PC-3 (cell line): ENCODE measurements around the gene ATXN10. TPM values are rescaled to one million over a fixed set of nuclear protein-coding genes. Genes with fewer than 3 reads are reported as not detected.

Source experiments
- ATAC-seq: fragments of 200-7000 bp; cut with Tn5 transposase; 2 replicates; pipeline ENCODE4 v1.9.1; 2020; ENCODE audit warnings: mild to moderate bottlenecking, moderate library complexity
- BruUV-seq: library from RNA; stranded (reverse); fragments of 400-500 nt; replicated peaks from 2 replicates; lab custom pipeline; 2021; lab: Mats Ljungman, UMichigan
- CTCF ChIA-PET: fragments of 300-600 bp; sonication (Branson Sonifier 250); formaldehyde crosslinking; loops from one replicate; lab custom pipeline; 2022; ENCODE audit warnings: antibody characterized with exemption; lab: Charles Lee
- POLR2A ChIA-PET: fragments of 300-600 bp; sonication (Branson Sonifier 250); formaldehyde crosslinking; loops from one replicate; lab custom pipeline; 2022; ENCODE audit warnings: antibody characterized with exemption; ENCODE audit not compliant: unreplicated experiment; lab: Charles Lee
- DNase-seq: peaks from one replicate; pipeline ENCODE4 v3.0.0-alpha.2; 2015
- H2AFZ ChIP-seq: fragments of 300-600 bp; sonication (generic); 2 replicates; pipeline ENCODE4 v1.6.0; 2016; ENCODE audit warnings: antibody characterized with exemption, low read length
- H3F3A ChIP-seq: fragments of 300-600 bp; sonication (generic); one replicate; pipeline ENCODE4 v1.6.0; 2017; ENCODE audit warnings: antibody characterized with exemption, low read length, control low read depth, mild to moderate bottlenecking; ENCODE audit not compliant: unreplicated experiment
- H3K27ac ChIP-seq: fragments of 300-600 bp; sonication (generic); 2 replicates; pipeline ENCODE4 v1.5.1; 2016; ENCODE audit warnings: mild to moderate bottlenecking, low read length
- H3K27me3 ChIP-seq: fragments of 300-600 bp; sonication (generic); 2 replicates; pipeline ENCODE4 v1.6.1; 2016; ENCODE audit warnings: low read length, mixed read lengths
- H3K36me3 ChIP-seq: fragments of 300-600 bp; sonication (generic); 2 replicates; pipeline ENCODE4 v1.6.1; 2016; ENCODE audit warnings: low read depth, mixed run types, low read length, mixed read lengths
- H3K4me1 ChIP-seq: fragments of 300-600 bp; sonication (generic); 2 replicates; pipeline ENCODE4 v1.5.1; 2016; ENCODE audit warnings: low read length; ENCODE audit not compliant: insufficient read depth
- H3K4me2 ChIP-seq: fragments of 300-600 bp; sonication (generic); 2 replicates; pipeline ENCODE4 v1.6.0; 2016; ENCODE audit warnings: low read length
- H3K4me3 ChIP-seq: fragments of 300-600 bp; sonication (generic); 2 replicates; pipeline ENCODE4 v1.5.1; 2016; ENCODE audit warnings: mild to moderate bottlenecking, low read length, mixed read lengths
- H3K79me2 ChIP-seq: fragments of 300-600 bp; sonication (generic); 2 replicates; pipeline ENCODE4 v1.6.1; 2017; ENCODE audit warnings: low read length, mixed read lengths
- H3K9ac ChIP-seq: fragments of 300-600 bp; sonication (generic); 2 replicates; pipeline ENCODE4 v1.6.0; 2016; ENCODE audit warnings: mild to moderate bottlenecking, low read length
- H3K9me2 ChIP-seq: fragments of 300-600 bp; sonication (generic); replicated peaks from 2 replicates; pipeline ENCODE4 v1.6.1; 2016; ENCODE audit warnings: mixed run types, low read length, mixed read lengths
- H3K9me3 ChIP-seq: fragments of 300-600 bp; sonication (generic); 2 replicates; pipeline ENCODE4 v1.6.1; 2016; ENCODE audit warnings: low read length, mixed read lengths
- H4K20me1 ChIP-seq: fragments of 300-600 bp; sonication (generic); 2 replicates; pipeline ENCODE4 v1.6.1; 2016; ENCODE audit warnings: low read length, mixed read lengths
- EZH2 ChIP-seq: fragments of 300-600 bp; sonication (generic); IDR thresholded peaks from one replicate; pipeline ENCODE4 v1.6.1; 2017; ENCODE audit warnings: antibody characterized with exemption, mild to moderate bottlenecking, low read length; ENCODE audit not compliant: unreplicated experiment
- EZH2phosphoT487 ChIP-seq: fragments of 300-600 bp; sonication (generic); IDR thresholded peaks from 2 replicates; pipeline ENCODE4 v1.6.1; 2018; ENCODE audit warnings: mild to moderate bottlenecking, antibody characterized with exemption, low read length, borderline replicate concordance
- intact Hi-C: fragments of 100-400 bp; cut with micrococcal nuclease; formaldehyde crosslinking; loops from 2 replicates; pipeline ENCODE4 v1.9.0; 2023
- total RNA-seq: library from RNA; depleted of rRNA; stranded (reverse); fragments of >200 nt; gene quantifications from 2 replicates; pipeline ENCODE4 v1.2.3, GENCODE V29; 2014
- TF ChIP-seq, protein P1 (sequence below): fragments of 300-600 bp; sonication (generic); conservative IDR thresholded peaks from 2 replicates; pipeline ENCODE4 v1.5.1; 2017; ENCODE audit warnings: antibody characterized with exemption, low read depth, mild to moderate bottlenecking, low read length

ATXN10 gene
- total RNA-seq, 1 experiment from 2014 or later: 40.6 TPM

DNA sequence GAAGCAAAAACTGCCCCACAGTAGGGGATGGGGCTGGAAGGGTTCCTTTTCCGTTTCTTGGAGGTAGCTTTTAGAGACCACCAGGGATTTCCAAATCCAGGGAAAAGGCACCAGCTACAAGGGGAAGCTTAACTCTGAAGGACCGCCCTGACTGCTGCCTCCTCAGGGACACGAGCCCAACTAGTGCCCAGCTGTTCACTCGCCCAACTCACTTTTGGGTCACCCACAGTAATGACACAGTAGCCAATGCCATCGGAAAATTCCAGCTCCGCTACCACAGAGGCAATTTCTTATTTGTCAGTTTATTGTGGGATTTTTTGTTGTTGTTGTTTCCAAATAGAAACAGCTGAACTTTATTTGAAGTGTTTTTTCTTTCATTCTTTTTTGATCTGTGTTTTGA, 141.3 kb downstream of the ATXN10 start:
- H3K27ac ChIP-seq: no peak overlapping the region
- no peak overlapping the region for H3K4me2 ChIP-seq
- no peaks in the 10 kb centered on the region for H3F3A ChIP-seq
- ChIA-PET CTCF (no interaction called here), POLR2A (no interaction called here)
- intact Hi-C loops: no loop called here
- H3K9me2 ChIP-seq: no peaks in the 10 kb centered on the region
- no peak overlapping the region for H3K9ac ChIP-seq
- no peaks in the 10 kb centered on the region for H4K20me1 ChIP-seq
- ATAC-seq (no peak), DNase-seq (no peak)
- H3K79me2 ChIP-seq: no peaks in the 10 kb centered on the region
- H2AFZ ChIP-seq: no peak overlapping the region
- H3K4me1 ChIP-seq: peaks cover 4% of the 10 kb centered on the region
- no peaks in the 10 kb centered on the region for H3K9me3 ChIP-seq
- no TSS peak for BruUV-seq
- no peaks in the 10 kb centered on the region for H3K27me3 ChIP-seq
- no peak overlapping the region for H3K4me3 ChIP-seq
- H3K36me3 ChIP-seq: peaks cover 11% of the 10 kb centered on the region
- TF ChIP-seq EZH2phosphoT487 (no peak), EZH2 (no peak)
- TF ChIP-seq, protein P1, sequence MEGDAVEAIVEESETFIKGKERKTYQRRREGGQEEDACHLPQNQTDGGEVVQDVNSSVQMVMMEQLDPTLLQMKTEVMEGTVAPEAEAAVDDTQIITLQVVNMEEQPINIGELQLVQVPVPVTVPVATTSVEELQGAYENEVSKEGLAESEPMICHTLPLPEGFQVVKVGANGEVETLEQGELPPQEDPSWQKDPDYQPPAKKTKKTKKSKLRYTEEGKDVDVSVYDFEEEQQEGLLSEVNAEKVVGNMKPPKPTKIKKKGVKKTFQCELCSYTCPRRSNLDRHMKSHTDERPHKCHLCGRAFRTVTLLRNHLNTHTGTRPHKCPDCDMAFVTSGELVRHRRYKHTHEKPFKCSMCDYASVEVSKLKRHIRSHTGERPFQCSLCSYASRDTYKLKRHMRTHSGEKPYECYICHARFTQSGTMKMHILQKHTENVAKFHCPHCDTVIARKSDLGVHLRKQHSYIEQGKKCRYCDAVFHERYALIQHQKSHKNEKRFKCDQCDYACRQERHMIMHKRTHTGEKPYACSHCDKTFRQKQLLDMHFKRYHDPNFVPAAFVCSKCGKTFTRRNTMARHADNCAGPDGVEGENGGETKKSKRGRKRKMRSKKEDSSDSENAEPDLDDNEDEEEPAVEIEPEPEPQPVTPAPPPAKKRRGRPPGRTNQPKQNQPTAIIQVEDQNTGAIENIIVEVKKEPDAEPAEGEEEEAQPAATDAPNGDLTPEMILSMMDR: no peak

DNA sequence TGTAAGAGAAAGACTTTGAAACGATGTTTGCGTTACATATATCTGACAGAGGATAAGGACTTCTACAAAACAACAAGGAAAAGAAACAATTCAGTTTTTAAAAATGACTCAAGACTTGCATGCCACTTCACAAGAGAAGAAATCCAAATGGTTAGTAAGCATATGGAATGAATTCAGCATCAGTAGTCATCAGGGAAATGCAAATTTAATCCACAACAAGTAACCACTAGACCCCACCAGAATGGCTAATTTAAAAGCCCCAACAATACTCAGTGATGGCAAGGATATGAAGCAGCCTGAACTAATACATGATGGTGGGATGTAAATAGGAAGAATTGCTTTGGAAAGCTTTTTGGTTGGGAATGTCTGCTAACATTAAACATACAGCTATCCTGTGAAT, 142.6 kb downstream of the ATXN10 start:
- H3F3A ChIP-seq: no peaks in the 10 kb centered on the region
- POLR2A ChIA-PET: no interaction called here
- no TSS peak for BruUV-seq

GRCh38 chr22:45816776-45817175, 145.1 kb downstream of the ATXN10 start:
- ATAC-seq: no peak
- H4K20me1 ChIP-seq: no peaks in the 10 kb centered on the region
- no peak overlapping the region for H2AFZ ChIP-seq
- H3K27me3 ChIP-seq: no peaks in the 10 kb centered on the region
- DNase-seq: no peak
- H3F3A ChIP-seq: no peaks in the 10 kb centered on the region
- ChIA-PET CTCF (no interaction called here), POLR2A (no interaction called here)
- no peaks in the 10 kb centered on the region for H3K9me2 ChIP-seq
- no peak for TF ChIP-seq EZH2phosphoT487
- TF ChIP-seq, protein P1: no peak
- no peak for TF ChIP-seq EZH2
- H3K4me1 ChIP-seq: no peaks in the 10 kb centered on the region
- intact Hi-C loops: no loop called here
- no peak overlapping the region for H3K27ac ChIP-seq
- H3K36me3 ChIP-seq: peaks cover under 1% of the 10 kb centered on the region; the same call in 1 of the 2 replicates
- no peak overlapping the region for H3K9ac ChIP-seq
- H3K4me3 ChIP-seq: no peak overlapping the region
- no peaks in the 10 kb centered on the region for H3K9me3 ChIP-seq
- BruUV-seq: no TSS peak
- H3K79me2 ChIP-seq: no peaks in the 10 kb centered on the region
- no peak overlapping the region for H3K4me2 ChIP-seq

More for the DNA sequence above, 142.6 kb downstream of the ATXN10 start:
- intact Hi-C loops: no loop called here
- Histone ChIP-seq H3K36me3 (peaks cover 4% of the 10 kb centered on the region; the same call in 1 of the 2 replicates), H3K9me3 (no peaks in the 10 kb centered on the region), H4K20me1 (no peaks in the 10 kb centered on the region), H3K27me3 (no peaks in the 10 kb centered on the region), H3K4me3 (no peak overlapping the region), H3K4me1 (no peaks in the 10 kb centered on the region), H2AFZ (no peak overlapping the region), H3K79me2 (no peaks in the 10 kb centered on the region), H3K27ac (no peak overlapping the region), H3K9me2 (no peaks in the 10 kb centered on the region), H3K9ac (no peak overlapping the region), H3K4me2 (no peak overlapping the region)
- no peak for ATAC-seq
- TF ChIP-seq, protein P1: no peak
- no peak for TF ChIP-seq EZH2phosphoT487
- CTCF ChIA-PET: no interaction called here
- DNase-seq: no peak
